ENCODE measurements around the gene C1QTNF8. TPM values are rescaled to one million over a fixed set of nuclear protein-coding genes. Genes with fewer than 3 reads are reported as not detected.

C1QTNF8 gene
- total and polyA plus RNA-seq, 4 donors = not detected

- TF ChIP-seq TAF1 (conservative IDR thresholded peaks at IDR 0.05) = no peak
- no peak for TF ChIP-seq ATF3 (IDR thresholded peaks at IDR 0.05)
- no peak for TF ChIP-seq HNF4A (conservative IDR thresholded peaks at IDR 0.05)
- no peak for TF ChIP-seq RXRA (IDR thresholded peaks at IDR 0.05)
- TF ChIP-seq GABPA (IDR thresholded peaks at IDR 0.05 in 1 of 2, conservative IDR thresholded peaks at IDR 0.05 in 1 of 2) = no peak
- no peak for TF ChIP-seq YY1 (IDR thresholded peaks at IDR 0.05)
- TF ChIP-seq REST (IDR thresholded peaks at IDR 0.05) = no peak
- no peak for TF ChIP-seq MAX (IDR thresholded peaks at IDR 0.05)
- TF ChIP-seq JUND (IDR thresholded peaks at IDR 0.05) = no peak
- TF ChIP-seq ZBTB33 (IDR thresholded peaks at IDR 0.05) = no peak
- no peak for TF ChIP-seq CTCF (IDR thresholded peaks at IDR 0.05; ENCODE audit: low read depth, low read length, missing input control)
- TF ChIP-seq FOXA2 (IDR thresholded peaks at IDR 0.05) = no peak
- no peak for TF ChIP-seq NR2F2 (IDR thresholded peaks at IDR 0.05)
- no peak for TF ChIP-seq SP1 (IDR thresholded peaks at IDR 0.05)
- TF ChIP-seq RAD21 (IDR thresholded peaks at IDR 0.05) = no peak
- no peak for TF ChIP-seq EGR1 (IDR thresholded peaks at IDR 0.05; ENCODE audit: low read depth in 2 of 2)
- TF ChIP-seq HNF4G (IDR thresholded peaks at IDR 0.05) = no peak
- no peak for TF ChIP-seq FOXA1 (IDR thresholded peaks at IDR 0.05)
- no peaks in the 10 kb centered on the region for H3K36me3 ChIP-seq (ENCODE audit: control insufficient read depth in 4 of 4, insufficient read depth in 3 of 4, low read depth in 1 of 4, low read length in 3 of 4)
- 91% methylated on average over 9 of the region's 9 CpGs for WGBS
- no peak for DNase-seq (ENCODE audit: low spot score)
- H3K27ac ChIP-seq (ENCODE audit: low read depth in 1 of 2, low read length in 2 of 2) = no peak overlapping the region
- H3K9me3 ChIP-seq (ENCODE audit: control insufficient read depth in 4 of 4, low read length in 3 of 4) = peaks cover 0 to 2% (median 0%) of the 10 kb centered on the region in 4 donors
- no peak overlapping the region for H3K4me3 ChIP-seq (ENCODE audit: low read depth in 1 of 3, low read length in 3 of 3)
- H3K4me1 ChIP-seq (ENCODE audit: control insufficient read depth in 4 of 4, insufficient read depth in 4 of 4, low read length in 3 of 4) = no peaks in the 10 kb centered on the region
- peaks cover 0 to 12% (median 0%) of the 10 kb centered on the region in 4 donors for H3K27me3 ChIP-seq (ENCODE audit: control insufficient read depth in 4 of 4, insufficient read depth in 4 of 4, low read length in 3 of 4)
- H3K9ac ChIP-seq (ENCODE audit: low read depth in 1 of 2, low read length in 2 of 2) = no peak overlapping the region
Observed at GRCh38 chr16:1047123-1047522, 48.9 kb downstream of the C1QTNF8 start.

All from liver (tissue), 9 donors.